ENCODE measurements around the gene ULK4. TPM values are rescaled to one million over a fixed set of nuclear protein-coding genes. Genes with fewer than 3 reads are reported as not detected.

The ULK4 gene
- total and polyA plus RNA-seq, 2 of the 8 experiments (the other 6 are each of a cell fraction or from before 2014, with no cell fraction given) = 3.0 to 10.8 TPM

DNA sequence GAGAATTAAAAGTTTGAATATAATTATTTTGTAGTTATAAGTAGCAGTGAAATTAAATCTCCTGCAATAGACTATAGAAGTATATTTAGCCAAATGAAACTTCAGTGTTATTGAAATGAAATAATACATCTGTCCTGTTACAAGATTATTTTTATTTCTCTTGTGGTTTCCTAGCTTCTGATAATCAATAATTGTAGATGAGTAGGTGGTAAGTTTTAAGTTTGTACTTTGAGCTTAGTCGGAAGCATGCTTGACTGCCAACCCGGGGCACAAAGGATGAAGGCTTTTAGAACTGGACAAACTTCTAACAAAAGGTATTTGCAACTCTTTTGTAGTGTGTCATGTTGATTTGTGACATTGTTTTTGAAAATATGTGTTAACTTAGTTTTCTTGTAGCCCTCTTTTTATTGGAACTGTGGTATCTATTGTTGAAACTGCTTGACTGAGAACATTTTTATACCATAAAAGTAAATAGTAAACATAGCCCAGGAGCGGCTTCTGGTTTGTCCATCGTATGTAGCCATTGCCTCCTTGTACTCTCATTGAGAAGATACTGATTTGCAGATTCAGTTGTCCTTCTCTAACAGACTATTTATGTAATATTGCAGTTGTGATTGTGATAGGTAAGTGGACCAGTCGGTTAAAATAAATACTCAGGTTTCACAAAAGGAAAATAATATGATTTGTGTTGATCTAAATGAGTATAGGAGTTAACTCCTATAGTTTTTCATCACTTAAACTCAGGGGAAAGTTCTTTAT, 759.6 kb downstream of the ULK4 start (continued):
- TF ChIP-seq, protein P1, sequence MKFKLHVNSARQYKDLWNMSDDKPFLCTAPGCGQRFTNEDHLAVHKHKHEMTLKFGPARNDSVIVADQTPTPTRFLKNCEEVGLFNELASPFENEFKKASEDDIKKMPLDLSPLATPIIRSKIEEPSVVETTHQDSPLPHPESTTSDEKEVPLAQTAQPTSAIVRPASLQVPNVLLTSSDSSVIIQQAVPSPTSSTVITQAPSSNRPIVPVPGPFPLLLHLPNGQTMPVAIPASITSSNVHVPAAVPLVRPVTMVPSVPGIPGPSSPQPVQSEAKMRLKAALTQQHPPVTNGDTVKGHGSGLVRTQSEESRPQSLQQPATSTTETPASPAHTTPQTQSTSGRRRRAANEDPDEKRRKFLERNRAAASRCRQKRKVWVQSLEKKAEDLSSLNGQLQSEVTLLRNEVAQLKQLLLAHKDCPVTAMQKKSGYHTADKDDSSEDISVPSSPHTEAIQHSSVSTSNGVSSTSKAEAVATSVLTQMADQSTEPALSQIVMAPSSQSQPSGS (IDR thresholded peaks at IDR 0.05; ENCODE audit: low read length) = no peak
- no peak for TF ChIP-seq SP4 (IDR thresholded peaks at IDR 0.05; ENCODE audit: low read length)
- no peak for TF ChIP-seq POU5F1 (IDR thresholded peaks at IDR 0.05; ENCODE audit: low read depth, low read length)
- no peak for TF ChIP-seq EZH2 (IDR thresholded peaks at IDR 0.05; ENCODE audit: low read depth, low read length, severe bottlenecking)
- no peak for TF ChIP-seq MAFK (IDR thresholded peaks at IDR 0.05; ENCODE audit: low read depth, low read length)
- TF ChIP-seq CREB1 (IDR thresholded peaks at IDR 0.05) = no peak
- no peak for TF ChIP-seq POLR2A (IDR thresholded peaks at IDR 0.05; ENCODE audit: control extremely low read depth in 1 of 2, low read depth in 2 of 2, low read length in 2 of 2)
- TF ChIP-seq HDAC2 (IDR thresholded peaks at IDR 0.05; ENCODE audit: borderline replicate concordance in 1 of 2, low read depth in 2 of 2, low read length in 2 of 2) = no peak

Data from H1 (cell line).